ENCODE measurements around the gene ATP6V1B1. TPM values are rescaled to one million over a fixed set of nuclear protein-coding genes. Genes with fewer than 3 reads are reported as not detected.

The ATP6V1B1 gene
- total RNA-seq, 1 donor from 2014 or later = 6.3 TPM

DNA sequence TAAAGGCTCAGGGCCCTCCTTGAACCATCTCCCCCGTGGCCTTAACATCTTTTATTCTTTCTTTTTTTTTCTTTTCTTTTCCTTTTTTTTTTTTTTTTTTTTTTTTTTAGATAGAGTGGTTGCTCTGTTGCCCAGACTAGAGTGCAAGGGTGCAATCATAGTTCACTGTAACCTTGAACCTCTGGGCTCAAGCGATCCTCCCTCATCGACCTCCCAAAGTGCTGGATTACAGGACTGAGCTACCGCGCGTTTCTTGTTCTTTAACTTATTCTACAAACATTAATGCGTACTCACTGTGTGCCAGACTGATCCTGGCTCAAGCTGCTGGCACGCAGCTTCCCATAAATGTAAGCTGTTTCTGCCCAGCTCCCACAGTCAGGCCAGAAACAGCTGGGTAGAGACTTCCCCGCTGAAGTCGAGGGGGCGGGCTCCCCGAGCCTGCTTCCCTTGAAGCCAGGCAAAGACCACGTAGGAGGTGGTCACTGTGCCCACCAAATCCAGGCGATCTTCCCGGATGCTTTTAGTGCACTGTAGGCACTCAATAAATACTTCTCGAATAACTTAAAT is 29.2 kb upstream of the ATP6V1B1 start:
- peaks cover 3% of the 10 kb centered on the region for H3K36me3 Mint-ChIP-seq
- peaks cover 94% of the 10 kb centered on the region for H3K27me3 Mint-ChIP-seq
- H3K9me3 Mint-ChIP-seq = no peaks in the 10 kb centered on the region
- peak overlapping the region; percentile 87 for H3K4me3 Mint-ChIP-seq
- H3K27ac Mint-ChIP-seq = no peak overlapping the region
- TF ChIP-seq, protein P1, sequence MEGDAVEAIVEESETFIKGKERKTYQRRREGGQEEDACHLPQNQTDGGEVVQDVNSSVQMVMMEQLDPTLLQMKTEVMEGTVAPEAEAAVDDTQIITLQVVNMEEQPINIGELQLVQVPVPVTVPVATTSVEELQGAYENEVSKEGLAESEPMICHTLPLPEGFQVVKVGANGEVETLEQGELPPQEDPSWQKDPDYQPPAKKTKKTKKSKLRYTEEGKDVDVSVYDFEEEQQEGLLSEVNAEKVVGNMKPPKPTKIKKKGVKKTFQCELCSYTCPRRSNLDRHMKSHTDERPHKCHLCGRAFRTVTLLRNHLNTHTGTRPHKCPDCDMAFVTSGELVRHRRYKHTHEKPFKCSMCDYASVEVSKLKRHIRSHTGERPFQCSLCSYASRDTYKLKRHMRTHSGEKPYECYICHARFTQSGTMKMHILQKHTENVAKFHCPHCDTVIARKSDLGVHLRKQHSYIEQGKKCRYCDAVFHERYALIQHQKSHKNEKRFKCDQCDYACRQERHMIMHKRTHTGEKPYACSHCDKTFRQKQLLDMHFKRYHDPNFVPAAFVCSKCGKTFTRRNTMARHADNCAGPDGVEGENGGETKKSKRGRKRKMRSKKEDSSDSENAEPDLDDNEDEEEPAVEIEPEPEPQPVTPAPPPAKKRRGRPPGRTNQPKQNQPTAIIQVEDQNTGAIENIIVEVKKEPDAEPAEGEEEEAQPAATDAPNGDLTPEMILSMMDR (conservative IDR thresholded peaks at IDR 0.05) = no peak
- DNase-seq (ENCODE audit: extremely low spot score, unreplicated experiment) = peak; percentile 51
- H3K4me1 Mint-ChIP-seq (ENCODE audit: unreplicated experiment) = peaks cover 16% of the 10 kb centered on the region

DNA sequence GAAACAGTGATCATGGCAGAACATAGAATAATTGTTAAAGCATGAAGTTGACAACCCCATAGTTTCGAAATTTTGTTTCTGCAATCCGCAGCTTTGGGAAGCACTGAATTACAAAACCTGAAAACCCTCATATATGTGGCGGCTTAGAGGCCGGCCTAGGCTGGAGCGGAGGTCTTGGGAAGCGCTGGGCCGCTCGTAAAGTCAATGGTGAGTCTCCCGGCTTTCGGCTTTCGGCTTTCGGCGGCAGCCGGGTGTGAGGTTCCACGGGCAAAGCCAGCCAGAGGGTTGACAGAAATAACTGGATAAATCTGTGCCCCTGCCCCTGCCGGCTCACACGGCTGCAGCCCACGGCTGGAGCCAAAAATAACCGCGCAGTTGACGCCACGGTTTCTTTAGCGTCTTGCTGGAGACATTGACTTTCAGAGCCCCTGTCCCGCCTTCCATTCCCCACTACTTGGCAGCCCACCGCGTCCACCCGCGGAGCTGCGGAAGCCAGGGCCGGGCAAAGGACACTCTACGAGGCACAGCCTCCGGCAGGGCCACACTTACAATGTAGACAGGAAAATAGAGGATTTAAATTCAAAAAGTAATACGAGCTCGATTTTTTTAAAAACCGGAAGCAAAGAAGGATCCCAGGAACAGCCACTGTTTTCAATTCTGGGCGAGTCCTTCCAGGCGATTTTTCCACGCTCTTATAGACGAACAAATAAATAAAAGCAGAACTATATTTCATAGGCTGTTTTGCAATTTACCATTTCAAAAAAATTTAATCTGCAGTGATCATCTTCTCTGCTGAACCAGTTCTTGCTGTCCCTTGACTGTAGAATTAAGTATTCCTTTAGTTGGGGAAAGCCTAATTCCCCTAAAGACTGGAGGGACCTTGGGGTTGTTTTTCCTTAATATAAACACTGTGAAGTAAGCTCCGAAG is 28.3 kb upstream of the ATP6V1B1 start:
- TF ChIP-seq, protein P1 (conservative IDR thresholded peaks at IDR 0.05) = no peak
- peaks cover 10% of the 10 kb centered on the region for H3K4me1 Mint-ChIP-seq (ENCODE audit: unreplicated experiment)
- no peak overlapping the region for H3K27ac Mint-ChIP-seq
- H3K9me3 Mint-ChIP-seq = no peaks in the 10 kb centered on the region
- H3K27me3 Mint-ChIP-seq = peaks cover 94% of the 10 kb centered on the region
- peaks cover 3% of the 10 kb centered on the region for H3K36me3 Mint-ChIP-seq
- peak overlapping the region; percentile 87 for H3K4me3 Mint-ChIP-seq
- DNase-seq (ENCODE audit: extremely low spot score, unreplicated experiment) = peak; percentile 65

DNA sequence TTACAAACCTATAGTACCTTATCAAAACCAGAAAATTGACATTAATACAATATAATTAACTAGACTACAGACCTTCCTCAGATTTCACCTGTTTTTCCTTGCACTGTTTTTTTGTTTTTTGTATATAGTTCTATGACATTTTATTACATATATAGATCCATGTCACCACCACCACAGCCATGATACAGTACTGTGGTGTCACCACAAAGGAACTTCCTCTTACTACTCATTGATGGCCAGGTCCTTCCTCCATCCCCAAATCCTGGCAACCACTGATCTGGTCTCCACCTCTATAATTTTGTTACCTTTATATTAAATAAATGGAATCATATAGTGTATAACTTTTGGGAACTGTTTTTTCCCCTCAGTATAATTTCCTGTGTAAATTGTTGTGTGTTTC is 19.4 kb upstream of the ATP6V1B1 start:
- Mint-ChIP-seq H3K36me3 (no peaks in the 10 kb centered on the region), H3K4me1 (ENCODE audit: unreplicated experiment) (peaks cover 2% of the 10 kb centered on the region), H3K27ac (no peak overlapping the region), H3K9me3 (no peaks in the 10 kb centered on the region), H3K4me3 (no peak overlapping the region), H3K27me3 (peaks cover 51% of the 10 kb centered on the region)
- TF ChIP-seq, protein P1 (conservative IDR thresholded peaks at IDR 0.05) = no peak
- no peak for DNase-seq (ENCODE audit: extremely low spot score, unreplicated experiment)

DNA sequence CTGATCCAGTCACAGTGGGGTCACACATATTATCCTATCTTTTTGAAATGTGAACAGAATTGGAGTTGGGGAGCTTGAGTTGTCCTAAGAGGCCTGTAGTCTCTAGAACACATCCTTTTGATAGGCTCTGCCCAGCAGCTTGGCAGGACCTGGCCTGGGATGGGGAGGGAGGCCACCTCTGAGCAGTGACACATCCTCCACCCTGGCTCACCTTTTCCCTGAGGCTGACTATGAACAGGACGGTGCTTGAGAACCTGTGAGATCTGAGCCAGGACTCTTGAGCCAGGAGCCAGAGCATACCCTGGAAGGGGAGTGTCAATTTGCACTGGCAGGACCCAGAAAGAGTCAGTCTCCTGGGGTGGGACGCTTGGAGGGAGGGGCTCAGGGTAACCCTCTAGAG is 17.7 kb upstream of the ATP6V1B1 start:
- Mint-ChIP-seq H3K36me3 (no peaks in the 10 kb centered on the region), H3K4me3 (no peak overlapping the region), H3K27me3 (peaks cover 34% of the 10 kb centered on the region), H3K27ac (no peak overlapping the region), H3K9me3 (no peaks in the 10 kb centered on the region), H3K4me1 (ENCODE audit: unreplicated experiment) (peaks cover 12% of the 10 kb centered on the region)
- TF ChIP-seq, protein P1 (conservative IDR thresholded peaks at IDR 0.05) = no peak
- no peak for DNase-seq (ENCODE audit: extremely low spot score, unreplicated experiment)

DNA sequence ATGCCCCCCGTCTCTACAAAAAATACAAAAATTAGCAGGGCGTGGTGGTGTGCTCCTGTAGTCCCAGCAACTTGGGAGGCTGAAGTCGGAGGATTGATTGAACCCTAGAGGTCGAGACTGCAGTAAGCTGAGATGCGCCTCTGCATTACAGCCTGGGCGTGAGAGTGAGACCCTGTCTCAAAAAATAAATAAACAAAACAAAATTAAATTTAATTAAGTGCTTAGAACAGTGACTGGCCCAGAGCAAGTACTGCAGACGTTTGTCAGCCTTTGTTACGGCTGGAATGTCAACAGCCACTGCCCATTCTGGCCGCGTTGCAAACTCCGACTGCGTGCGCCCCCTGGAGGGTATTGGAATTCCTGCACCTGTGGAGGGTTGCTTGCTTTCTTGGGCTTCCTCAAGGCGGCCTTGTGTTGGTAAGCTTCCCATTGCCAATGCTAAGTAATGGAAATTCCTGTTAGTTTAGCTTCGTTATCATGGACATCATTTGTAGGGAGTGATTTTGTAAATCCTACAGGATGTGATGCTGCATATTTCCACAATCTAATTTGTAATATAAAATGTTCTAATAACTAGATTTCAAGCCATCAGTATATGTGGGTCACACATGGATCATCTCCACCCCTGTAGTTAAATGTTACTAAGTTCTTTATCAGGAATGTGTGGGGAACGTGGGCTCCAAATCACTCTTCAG is 15.9 kb upstream of the ATP6V1B1 start:
- Mint-ChIP-seq H3K27ac (no peak overlapping the region), H3K4me1 (ENCODE audit: unreplicated experiment) (peaks cover 12% of the 10 kb centered on the region), H3K4me3 (no peak overlapping the region), H3K36me3 (peaks cover 3% of the 10 kb centered on the region), H3K9me3 (no peaks in the 10 kb centered on the region), H3K27me3 (peaks cover 33% of the 10 kb centered on the region)
- peak; percentile 85 for DNase-seq (ENCODE audit: extremely low spot score, unreplicated experiment)
- TF ChIP-seq, protein P1 (conservative IDR thresholded peaks at IDR 0.05) = peak; percentile 92
